GM12875 (cell line): ENCODE data around the gene DAAM1.

Experiments
- H3K4me3 ChIP-seq: one replicate; pipeline ENCODE4 v1.5.1; 2011; ENCODE audit warnings: low read depth, low read length, control low read depth
- TF ChIP-seq, protein P1 (sequence below): IDR thresholded peaks from 2 replicates; pipeline ENCODE4 v1.5.1; 2011; ENCODE audit warnings: low read depth, mild to moderate bottlenecking, control low read depth, inconsistent platforms, low read length, moderate library complexity, borderline replicate concordance; ENCODE audit not compliant: insufficient read depth

DAAM1 gene

DNA sequence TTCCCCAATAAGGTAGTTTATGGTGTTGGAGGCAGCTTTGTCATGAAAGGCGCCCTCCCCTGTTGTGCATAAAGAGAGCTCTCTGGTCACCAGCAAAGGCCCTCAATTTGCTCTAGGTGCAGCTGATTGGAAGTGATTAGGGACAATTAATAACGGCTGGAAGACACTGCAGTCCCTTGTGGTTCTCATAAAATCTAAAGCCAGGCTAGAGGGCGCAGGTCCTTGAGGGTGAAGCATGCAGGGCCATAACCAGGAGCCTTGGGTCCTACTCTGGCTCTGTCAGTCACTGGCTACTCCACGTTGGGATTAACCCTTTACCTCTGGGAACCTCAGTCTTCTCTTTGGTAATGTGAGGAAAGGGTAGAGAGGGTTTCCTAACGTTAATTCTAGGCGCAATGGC, 1.9 kb downstream of the DAAM1 start:
- TF ChIP-seq, protein P1, sequence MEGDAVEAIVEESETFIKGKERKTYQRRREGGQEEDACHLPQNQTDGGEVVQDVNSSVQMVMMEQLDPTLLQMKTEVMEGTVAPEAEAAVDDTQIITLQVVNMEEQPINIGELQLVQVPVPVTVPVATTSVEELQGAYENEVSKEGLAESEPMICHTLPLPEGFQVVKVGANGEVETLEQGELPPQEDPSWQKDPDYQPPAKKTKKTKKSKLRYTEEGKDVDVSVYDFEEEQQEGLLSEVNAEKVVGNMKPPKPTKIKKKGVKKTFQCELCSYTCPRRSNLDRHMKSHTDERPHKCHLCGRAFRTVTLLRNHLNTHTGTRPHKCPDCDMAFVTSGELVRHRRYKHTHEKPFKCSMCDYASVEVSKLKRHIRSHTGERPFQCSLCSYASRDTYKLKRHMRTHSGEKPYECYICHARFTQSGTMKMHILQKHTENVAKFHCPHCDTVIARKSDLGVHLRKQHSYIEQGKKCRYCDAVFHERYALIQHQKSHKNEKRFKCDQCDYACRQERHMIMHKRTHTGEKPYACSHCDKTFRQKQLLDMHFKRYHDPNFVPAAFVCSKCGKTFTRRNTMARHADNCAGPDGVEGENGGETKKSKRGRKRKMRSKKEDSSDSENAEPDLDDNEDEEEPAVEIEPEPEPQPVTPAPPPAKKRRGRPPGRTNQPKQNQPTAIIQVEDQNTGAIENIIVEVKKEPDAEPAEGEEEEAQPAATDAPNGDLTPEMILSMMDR = peak; percentile 19; the same call in 1 of the 2 replicates
- H3K4me3 ChIP-seq = peak overlapping the region; percentile 87

DNA sequence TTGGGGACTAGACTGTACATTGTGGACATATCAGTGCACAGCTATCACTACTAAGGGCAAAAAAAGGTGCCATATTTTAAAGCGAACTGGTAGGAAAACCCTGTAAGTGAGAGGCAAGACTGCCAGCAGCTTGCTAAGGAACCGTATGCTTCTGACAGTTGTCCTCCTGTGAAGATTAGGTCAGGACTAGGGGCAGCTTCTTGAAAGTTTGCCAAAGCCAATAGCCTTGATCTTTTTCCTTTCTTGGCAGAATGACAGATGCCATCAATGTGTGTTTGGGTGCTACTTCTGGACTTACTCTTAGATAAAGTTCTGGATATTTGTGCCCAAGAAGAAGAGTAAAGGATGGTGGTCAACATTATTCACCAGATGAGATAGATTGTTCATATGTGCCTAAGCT, 7.4 kb downstream of the DAAM1 start:
- TF ChIP-seq, protein P1 = no peak
- H3K4me3 ChIP-seq = no peak overlapping the region

DNA sequence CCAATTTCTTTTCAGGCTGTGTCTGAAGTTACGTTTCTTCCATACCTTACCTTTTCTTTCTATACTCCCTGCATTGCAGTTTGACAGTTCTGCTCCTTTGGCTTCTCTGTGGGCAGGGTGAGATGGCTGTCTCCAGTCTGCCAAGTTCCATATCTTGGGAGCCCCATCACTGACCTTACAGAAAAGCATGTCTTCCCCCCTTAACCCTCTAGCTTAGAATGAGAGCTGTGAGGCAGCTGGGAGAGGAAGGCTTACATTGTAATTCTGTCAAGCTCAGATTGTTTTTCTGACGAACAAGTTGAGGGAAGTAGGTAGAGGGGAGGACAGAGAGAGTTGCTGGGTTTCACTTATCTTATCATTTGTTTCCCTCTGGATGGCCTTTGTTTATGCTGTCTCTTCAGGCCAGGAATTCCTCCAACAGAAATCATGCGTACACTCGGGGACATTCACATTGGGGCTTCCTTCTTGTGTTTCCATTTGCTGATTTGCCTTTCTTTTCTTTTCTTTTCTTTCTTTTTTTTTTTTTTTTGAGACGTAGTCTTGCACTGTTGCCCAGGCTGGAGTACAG, 9.3 kb downstream of the DAAM1 start:
- no peak overlapping the region for H3K4me3 ChIP-seq
- TF ChIP-seq, protein P1 = no peak

DNA sequence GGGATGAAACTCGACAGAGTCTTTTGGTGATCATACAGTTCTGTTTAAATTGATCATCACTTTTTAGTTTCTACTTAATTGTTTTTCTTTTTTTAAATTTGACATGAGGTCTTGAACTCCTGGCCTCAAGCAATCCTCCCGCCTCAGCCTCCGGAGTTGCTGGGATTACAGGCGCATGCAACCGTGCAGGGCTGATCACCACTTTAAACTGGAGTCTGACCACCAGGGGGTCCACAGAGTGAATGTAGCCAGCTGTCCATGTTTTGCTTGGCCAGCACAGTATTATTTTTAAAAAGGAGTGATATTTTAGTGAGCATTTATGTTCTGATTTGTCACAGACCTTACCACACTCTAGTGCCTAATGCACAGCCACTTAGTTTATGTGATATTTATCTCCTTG, 10.7 kb downstream of the DAAM1 start:
- TF ChIP-seq, protein P1 = 0 out of 2 replicates have a peak, but pooled peaks have one; percentile 1
- no peak overlapping the region for H3K4me3 ChIP-seq

DNA sequence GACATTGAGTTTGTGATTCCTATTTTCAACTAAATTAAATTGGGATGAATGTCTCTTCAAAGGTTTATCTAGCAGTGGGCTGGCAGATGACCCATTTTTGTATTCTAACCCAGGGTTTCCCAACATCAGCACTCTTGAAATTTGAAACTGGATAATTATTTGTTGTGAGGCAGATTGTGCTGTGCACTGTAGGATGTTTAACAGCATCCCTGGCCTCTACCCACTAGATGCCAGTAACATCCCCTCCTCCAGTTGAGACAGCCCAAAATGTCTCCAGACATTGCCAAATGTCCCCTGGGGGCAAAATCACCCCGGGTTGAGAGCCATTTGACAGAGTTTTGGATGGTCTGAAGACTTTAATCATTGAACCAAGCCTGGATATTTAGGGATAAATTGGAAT, 11.1 kb downstream of the DAAM1 start:
- TF ChIP-seq, protein P1 = no peak
- no peak overlapping the region for H3K4me3 ChIP-seq

DNA sequence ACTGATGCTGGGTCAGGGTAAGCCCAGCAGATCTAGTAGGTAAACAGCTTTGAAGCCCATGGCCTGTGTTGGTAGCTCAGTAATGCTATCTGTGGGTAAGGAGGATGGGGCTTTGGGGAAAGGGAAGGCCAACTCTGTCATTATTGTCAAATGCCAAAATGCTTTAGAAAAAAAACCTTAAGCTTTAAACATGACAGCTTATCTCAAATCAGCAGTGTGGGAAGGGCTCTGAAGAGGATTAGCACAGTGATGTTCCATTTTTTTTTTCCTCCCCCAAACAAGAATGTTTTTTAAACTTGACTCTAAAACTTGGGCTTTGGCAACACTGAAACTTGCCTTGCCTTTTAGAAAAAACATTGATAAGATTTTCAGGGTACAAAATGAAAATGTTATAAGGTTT, 11.7 kb downstream of the DAAM1 start:
- TF ChIP-seq, protein P1 = no peak
- H3K4me3 ChIP-seq = no peak overlapping the region

DNA sequence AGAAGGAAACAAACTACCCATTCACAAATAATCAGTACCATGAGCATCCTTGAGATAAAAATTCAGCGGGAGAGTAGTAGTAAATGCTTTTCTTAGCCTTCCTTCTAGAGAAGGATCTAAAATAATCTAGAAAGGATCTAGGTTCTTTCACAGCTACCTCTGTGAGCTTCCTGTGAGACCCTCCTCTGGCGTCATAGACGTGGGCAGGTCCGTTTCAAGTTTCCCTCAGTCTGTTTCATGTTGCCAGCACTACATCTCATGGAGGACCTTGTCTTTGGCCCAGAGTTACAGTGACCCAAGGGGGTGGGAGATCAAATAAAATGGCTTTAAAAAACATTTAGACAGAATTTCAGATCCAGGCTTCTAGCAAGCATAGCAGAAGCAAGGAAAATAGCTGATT, 13.6 kb downstream of the DAAM1 start:
- no peak overlapping the region for H3K4me3 ChIP-seq
- TF ChIP-seq, protein P1 = no peak
